Measurements from ENCODE around the gene NARS2.

NARS2 gene

DNA sequence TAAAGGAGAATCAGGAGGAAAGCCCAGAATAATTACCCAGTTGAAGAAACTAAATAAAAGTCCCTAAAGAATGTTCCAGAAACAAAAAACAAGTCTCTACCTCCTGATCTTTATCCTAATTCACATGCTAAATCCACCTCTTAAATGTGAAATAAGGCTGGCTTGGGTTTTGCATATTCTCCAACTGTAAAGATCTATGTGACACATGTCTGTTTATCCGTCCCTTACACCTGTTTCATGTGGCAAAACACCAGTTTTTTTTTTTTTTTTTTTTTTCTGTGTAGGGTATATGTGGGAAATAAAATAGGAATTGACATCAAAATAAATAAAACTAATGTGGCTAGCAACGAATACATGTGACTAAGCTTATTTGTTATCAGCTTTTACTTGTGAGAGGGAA is 70.5 kb downstream of the NARS2 start:
- Histone ChIP-seq H3K27me3 (ENCODE audit: insufficient read depth, insufficient read length) (no peaks in the 10 kb centered on the region), H3K36me3 (ENCODE audit: insufficient read depth, insufficient read length, low read length) (no peaks in the 10 kb centered on the region), H3K4me1 (ENCODE audit: insufficient read depth, insufficient read length) (no peaks in the 10 kb centered on the region), H3K4me3 (ENCODE audit: insufficient read length, low read depth) (no peak overlapping the region), H3K9ac (ENCODE audit: insufficient read length, low read depth) (no peak overlapping the region), H3K9me3 (ENCODE audit: insufficient read depth, low read length) (no peaks in the 10 kb centered on the region)
- no peak for DNase-seq (ENCODE audit: low read depth, low spot score)
- no peak for TF ChIP-seq ZNF274 (IDR thresholded peaks at IDR 0.05; ENCODE audit: low read depth, low read length)
- TF ChIP-seq YY1 (IDR thresholded peaks at IDR 0.05; ENCODE audit: insufficient read depth, insufficient read length), result no peak
- TF ChIP-seq SUZ12 (IDR thresholded peaks at IDR 0.05; ENCODE audit: extremely low read depth, insufficient read depth, insufficient read length), result no peak

DNA sequence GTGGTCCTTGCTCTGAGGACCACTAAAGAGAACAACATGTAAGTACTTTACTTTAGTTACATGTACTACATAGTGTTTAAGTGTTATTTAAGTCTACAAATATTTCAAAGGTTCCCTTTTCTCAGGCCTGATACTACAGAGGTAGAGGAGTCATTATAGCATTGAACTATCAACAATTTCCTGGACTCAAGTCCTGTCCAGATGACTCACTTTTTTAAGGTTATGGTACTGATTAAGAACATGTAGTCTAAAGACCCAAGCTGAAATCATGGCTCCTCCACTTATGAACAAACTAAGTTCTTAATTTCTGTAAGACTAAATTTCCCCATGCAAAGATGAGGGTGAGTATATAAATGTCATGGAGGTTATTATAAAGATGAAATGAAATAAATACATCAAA is 74.7 kb downstream of the NARS2 start:
- DNase-seq (ENCODE audit: low read depth, low spot score), result no peak
- no peak for TF ChIP-seq ZNF274 (IDR thresholded peaks at IDR 0.05; ENCODE audit: low read depth, low read length)
- TF ChIP-seq SUZ12 (IDR thresholded peaks at IDR 0.05; ENCODE audit: extremely low read depth, insufficient read depth, insufficient read length), result no peak
- TF ChIP-seq YY1 (IDR thresholded peaks at IDR 0.05; ENCODE audit: insufficient read depth, insufficient read length), result no peak
- Histone ChIP-seq H3K9ac (ENCODE audit: insufficient read length, low read depth) (no peak overlapping the region), H3K9me3 (ENCODE audit: insufficient read depth, low read length) (no peaks in the 10 kb centered on the region), H3K36me3 (ENCODE audit: insufficient read depth, insufficient read length, low read length) (no peaks in the 10 kb centered on the region), H3K4me1 (ENCODE audit: insufficient read depth, insufficient read length) (no peaks in the 10 kb centered on the region), H3K4me3 (ENCODE audit: insufficient read length, low read depth) (no peak overlapping the region), H3K27me3 (ENCODE audit: insufficient read depth, insufficient read length) (no peaks in the 10 kb centered on the region)

DNA sequence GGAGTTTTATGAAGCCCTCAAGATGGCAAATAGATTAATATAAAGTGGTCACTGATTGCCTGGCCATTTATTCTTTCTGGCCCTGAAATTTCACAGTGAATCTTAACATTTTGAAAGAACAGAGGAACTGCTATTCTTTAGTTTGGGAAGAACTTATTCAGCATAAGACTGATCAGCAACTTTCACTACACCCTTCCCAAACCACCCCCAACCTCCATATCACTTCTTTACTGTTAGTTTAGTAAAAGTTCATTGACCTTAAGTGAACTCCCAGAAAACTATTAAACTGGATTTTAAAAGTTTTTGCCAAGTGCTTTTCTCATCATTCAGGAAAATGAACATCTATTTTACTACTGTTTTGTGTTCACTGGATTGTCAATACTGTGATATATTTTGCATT is 77.4 kb downstream of the NARS2 start:
- Histone ChIP-seq H3K9me3 (ENCODE audit: insufficient read depth, low read length) (no peaks in the 10 kb centered on the region), H3K4me1 (ENCODE audit: insufficient read depth, insufficient read length) (no peaks in the 10 kb centered on the region), H3K9ac (ENCODE audit: insufficient read length, low read depth) (no peak overlapping the region), H3K27me3 (ENCODE audit: insufficient read depth, insufficient read length) (no peaks in the 10 kb centered on the region), H3K4me3 (ENCODE audit: insufficient read length, low read depth) (no peak overlapping the region), H3K36me3 (ENCODE audit: insufficient read depth, insufficient read length, low read length) (peaks cover 2% of the 10 kb centered on the region)
- no peak for DNase-seq (ENCODE audit: low read depth, low spot score)
- TF ChIP-seq YY1 (IDR thresholded peaks at IDR 0.05; ENCODE audit: insufficient read depth, insufficient read length) (no peak), ZNF274 (IDR thresholded peaks at IDR 0.05; ENCODE audit: low read depth, low read length) (no peak), SUZ12 (IDR thresholded peaks at IDR 0.05; ENCODE audit: extremely low read depth, insufficient read depth, insufficient read length) (no peak)

DNA sequence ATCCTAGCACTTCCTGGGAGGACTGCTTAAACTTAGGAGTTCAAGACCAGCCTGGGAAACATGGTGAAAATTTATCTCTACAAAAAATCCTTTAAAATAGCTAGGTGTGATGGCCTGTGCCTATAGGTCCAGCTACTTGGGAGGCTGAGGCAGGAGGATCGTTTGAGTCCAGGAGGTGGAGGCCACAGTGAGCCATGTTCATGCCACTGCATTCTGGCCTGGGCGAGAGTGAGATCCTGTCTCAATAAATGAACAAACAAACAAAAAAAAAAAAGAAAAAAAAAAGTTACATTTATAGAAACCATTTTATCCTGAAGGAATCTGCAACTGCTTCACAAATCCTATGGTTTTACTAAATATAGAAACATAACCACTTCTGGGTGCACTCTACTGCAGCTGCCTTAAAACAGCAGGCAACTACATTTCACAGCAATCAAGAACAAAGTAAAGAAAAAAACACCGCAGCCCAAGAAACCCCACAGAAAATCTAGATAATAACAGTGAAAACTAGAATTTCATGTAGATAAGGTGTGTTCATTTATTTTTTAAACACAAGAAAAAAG is 81.2 kb downstream of the NARS2 start:
- Histone ChIP-seq H3K9me3 (ENCODE audit: insufficient read depth, low read length) (no peaks in the 10 kb centered on the region), H3K4me1 (ENCODE audit: insufficient read depth, insufficient read length) (no peaks in the 10 kb centered on the region), H3K36me3 (ENCODE audit: insufficient read depth, insufficient read length, low read length) (peaks cover 8% of the 10 kb centered on the region), H3K9ac (ENCODE audit: insufficient read length, low read depth) (no peak overlapping the region), H3K4me3 (ENCODE audit: insufficient read length, low read depth) (no peak overlapping the region), H3K27me3 (ENCODE audit: insufficient read depth, insufficient read length) (no peaks in the 10 kb centered on the region)
- DNase-seq (ENCODE audit: low read depth, low spot score), result no peak
- TF ChIP-seq ZNF274 (IDR thresholded peaks at IDR 0.05; ENCODE audit: low read depth, low read length), result no peak
- TF ChIP-seq YY1 (IDR thresholded peaks at IDR 0.05; ENCODE audit: insufficient read depth, insufficient read length), result no peak
- no peak for TF ChIP-seq SUZ12 (IDR thresholded peaks at IDR 0.05; ENCODE audit: extremely low read depth, insufficient read depth, insufficient read length)

DNA sequence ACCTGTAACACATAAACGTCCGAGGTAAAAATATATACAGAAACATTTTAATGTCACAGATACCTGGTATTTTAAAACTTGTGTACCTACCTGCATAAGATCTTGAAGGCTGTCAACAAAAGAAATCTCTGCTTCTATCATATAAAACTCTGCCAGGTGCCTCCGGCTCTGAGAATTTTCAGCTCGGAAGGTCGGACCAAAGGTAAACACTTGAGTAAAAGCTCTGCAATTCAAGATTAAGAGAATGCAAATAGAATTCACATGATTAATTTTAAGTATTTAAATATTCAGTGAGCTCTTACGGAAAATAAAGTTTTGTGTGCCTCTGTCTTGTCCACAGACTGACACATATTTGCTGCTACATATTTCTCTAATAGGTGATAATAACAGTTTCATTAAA is 81.7 kb downstream of the NARS2 start:
- Histone ChIP-seq H3K9ac (ENCODE audit: insufficient read length, low read depth) (no peak overlapping the region), H3K27me3 (ENCODE audit: insufficient read depth, insufficient read length) (no peaks in the 10 kb centered on the region), H3K36me3 (ENCODE audit: insufficient read depth, insufficient read length, low read length) (peaks cover 8% of the 10 kb centered on the region), H3K4me1 (ENCODE audit: insufficient read depth, insufficient read length) (no peaks in the 10 kb centered on the region), H3K4me3 (ENCODE audit: insufficient read length, low read depth) (no peak overlapping the region), H3K9me3 (ENCODE audit: insufficient read depth, low read length) (no peaks in the 10 kb centered on the region)
- no peak for DNase-seq (ENCODE audit: low read depth, low spot score)
- TF ChIP-seq ZNF274 (IDR thresholded peaks at IDR 0.05; ENCODE audit: low read depth, low read length), result no peak
- TF ChIP-seq YY1 (IDR thresholded peaks at IDR 0.05; ENCODE audit: insufficient read depth, insufficient read length), result no peak
- no peak for TF ChIP-seq SUZ12 (IDR thresholded peaks at IDR 0.05; ENCODE audit: extremely low read depth, insufficient read depth, insufficient read length)

DNA sequence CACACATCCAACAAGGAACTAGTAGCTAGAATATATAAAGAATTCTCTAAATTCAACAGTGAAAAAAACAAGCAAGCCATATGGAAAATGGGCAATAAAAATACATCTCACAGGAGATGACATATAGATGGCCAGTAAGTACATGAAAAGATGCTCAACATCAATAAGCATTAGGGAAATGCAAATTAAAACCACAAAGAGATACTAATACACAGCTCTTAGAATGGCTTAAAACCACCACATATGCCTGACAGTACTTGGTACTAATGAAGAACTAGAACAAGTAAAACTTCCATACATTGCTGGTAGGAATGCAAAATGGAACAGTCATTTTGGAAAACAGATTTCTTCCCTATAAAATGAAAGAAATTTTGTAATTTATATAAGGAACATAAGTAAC is 85.5 kb downstream of the NARS2 start:
- H3K9ac ChIP-seq (ENCODE audit: insufficient read length, low read depth), result no peak overlapping the region
- no peaks in the 10 kb centered on the region for H3K4me1 ChIP-seq (ENCODE audit: insufficient read depth, insufficient read length)
- DNase-seq (ENCODE audit: low read depth, low spot score), result no peak
- TF ChIP-seq ZNF274 (IDR thresholded peaks at IDR 0.05; ENCODE audit: low read depth, low read length) (no peak), YY1 (IDR thresholded peaks at IDR 0.05; ENCODE audit: insufficient read depth, insufficient read length) (no peak), SUZ12 (IDR thresholded peaks at IDR 0.05; ENCODE audit: extremely low read depth, insufficient read depth, insufficient read length) (no peak)
- no peaks in the 10 kb centered on the region for H3K27me3 ChIP-seq (ENCODE audit: insufficient read depth, insufficient read length)
- peaks cover 8% of the 10 kb centered on the region for H3K36me3 ChIP-seq (ENCODE audit: insufficient read depth, insufficient read length, low read length)
- no peak overlapping the region for H3K4me3 ChIP-seq (ENCODE audit: insufficient read length, low read depth)
- H3K9me3 ChIP-seq (ENCODE audit: insufficient read depth, low read length), result no peaks in the 10 kb centered on the region

DNA sequence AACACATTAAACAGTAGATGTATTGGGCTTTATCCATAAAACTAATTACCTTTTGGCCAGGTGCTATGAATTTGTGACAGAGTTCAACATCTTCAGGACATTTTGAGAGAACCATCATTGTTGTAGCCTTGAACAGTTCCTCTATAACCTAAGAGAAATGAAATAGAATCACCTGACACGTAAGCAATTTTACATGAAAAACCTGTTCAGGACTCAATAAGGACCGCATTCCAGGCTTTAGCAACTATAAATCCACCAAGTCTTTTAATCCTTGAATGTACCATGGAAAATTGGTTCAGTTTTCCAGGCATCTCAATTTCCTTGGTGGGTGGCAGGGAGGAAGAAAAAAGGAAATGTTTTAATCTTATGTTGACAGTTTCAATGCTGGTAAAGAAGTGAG is 96.1 kb downstream of the NARS2 start:
- no peak overlapping the region for H3K9ac ChIP-seq (ENCODE audit: insufficient read length, low read depth)
- H3K36me3 ChIP-seq (ENCODE audit: insufficient read depth, insufficient read length, low read length), result peaks cover 21% of the 10 kb centered on the region
- H3K4me1 ChIP-seq (ENCODE audit: insufficient read depth, insufficient read length), result no peaks in the 10 kb centered on the region
- TF ChIP-seq ZNF274 (IDR thresholded peaks at IDR 0.05; ENCODE audit: low read depth, low read length) (no peak), YY1 (IDR thresholded peaks at IDR 0.05; ENCODE audit: insufficient read depth, insufficient read length) (no peak), SUZ12 (IDR thresholded peaks at IDR 0.05; ENCODE audit: extremely low read depth, insufficient read depth, insufficient read length) (no peak)
- no peak for DNase-seq (ENCODE audit: low read depth, low spot score)
- no peaks in the 10 kb centered on the region for H3K9me3 ChIP-seq (ENCODE audit: insufficient read depth, low read length)
- H3K27me3 ChIP-seq (ENCODE audit: insufficient read depth, insufficient read length), result no peaks in the 10 kb centered on the region
- no peak overlapping the region for H3K4me3 ChIP-seq (ENCODE audit: insufficient read length, low read depth)

All from NT2/D1 (cell line).